Renal cortical epithelial cell (primary cell): Measurements from ENCODE around the gene ANLN. TPM values are rescaled to one million over a fixed set of nuclear protein-coding genes. Genes with fewer than 3 reads are reported as not detected.

Experiments used
- DNase-seq: peaks from one replicate; pipeline ENCODE4 v3.0.0-alpha.2; 2011; ENCODE audit warnings: low read depth
- total RNA-seq: library from RNA; depleted of rRNA; stranded (reverse); fragments of >200 nt; gene quantifications from 2 replicates; pipeline ENCODE4 v1.2.3, GENCODE V29; 2014

ANLN gene
- total RNA-seq, 1 donor from 2014 or later: 5.6 TPM

GRCh38 chr7:36408589-36408988, 18.9 kb downstream of the ANLN start:
- DNase-seq: no peak

GRCh38 chr7:36409180-36409579, 19.5 kb downstream of the ANLN start:
- no peak for DNase-seq

GRCh38 chr7:36415144-36415543, 25.5 kb downstream of the ANLN start:
- no peak for DNase-seq

GRCh38 chr7:36416251-36416650, 26.6 kb downstream of the ANLN start:
- DNase-seq: no peak

GRCh38 chr7:36420307-36420706, 30.6 kb downstream of the ANLN start:
- DNase-seq: no peak

GRCh38 chr7:36422072-36422471, 32.4 kb downstream of the ANLN start:
- DNase-seq: no peak

- no peak for DNase-seq
Observed at GRCh38 chr7:36423633-36424032, 34.0 kb downstream of the ANLN start.

- DNase-seq: no peak
Observed at GRCh38 chr7:36430186-36430585, 40.5 kb downstream of the ANLN start.

GRCh38 chr7:36430881-36431280, 41.2 kb downstream of the ANLN start:
- DNase-seq: no peak

- no peak for DNase-seq
Observed at GRCh38 chr7:36438211-36438610, 48.5 kb downstream of the ANLN start.

GRCh38 chr7:36439624-36440023, 50.0 kb downstream of the ANLN start:
- DNase-seq: peak; percentile 21

- DNase-seq: peak; percentile 74
Observed at GRCh38 chr7:36440880-36441279, 51.2 kb downstream of the ANLN start.

- peak; percentile 51 for DNase-seq
Observed at GRCh38 chr7:36441344-36442022, 51.8 kb downstream of the ANLN start.

GRCh38 chr7:36448781-36449379, 59.2 kb downstream of the ANLN start:
- peak; percentile 29 for DNase-seq

GRCh38 chr7:36449685-36450084, 60.0 kb downstream of the ANLN start:
- no peak for DNase-seq

- no peak for DNase-seq
Observed at GRCh38 chr7:36453769-36454168, 64.1 kb downstream of the ANLN start.

- no peak for DNase-seq
Observed at GRCh38 chr7:36455646-36456045, 66.0 kb downstream of the ANLN start.

GRCh38 chr7:36456138-36456537, 66.5 kb downstream of the ANLN start:
- DNase-seq: no peak

- no peak for DNase-seq
Observed at GRCh38 chr7:36456548-36456947, 66.9 kb downstream of the ANLN start.

- DNase-seq: no peak
Observed at GRCh38 chr7:36459236-36459960, 69.7 kb downstream of the ANLN start.

GRCh38 chr7:36460811-36461429, 71.3 kb downstream of the ANLN start:
- DNase-seq: no peak

- DNase-seq: no peak
Observed at GRCh38 chr7:36462551-36463137, 73.0 kb downstream of the ANLN start.
